ENCODE results near the gene PYHIN1.
"Not testable (repeated sequence)": the region's sequence is repeated elsewhere in the genome, so short reads cannot be mapped to it uniquely, and the experiment has no call there.

Gene PYHIN1

GRCh38 chr1:158983235-158983634 lies 51.9 kb downstream of the PYHIN1 start:
- DNase-seq: no peak

- no peak for DNase-seq
Observed at GRCh38 chr1:158984386-158984785, 53.0 kb downstream of the PYHIN1 start.

GRCh38 chr1:158989424-158989823 lies 58.1 kb downstream of the PYHIN1 start:
- DNase-seq: no peak

DNA sequence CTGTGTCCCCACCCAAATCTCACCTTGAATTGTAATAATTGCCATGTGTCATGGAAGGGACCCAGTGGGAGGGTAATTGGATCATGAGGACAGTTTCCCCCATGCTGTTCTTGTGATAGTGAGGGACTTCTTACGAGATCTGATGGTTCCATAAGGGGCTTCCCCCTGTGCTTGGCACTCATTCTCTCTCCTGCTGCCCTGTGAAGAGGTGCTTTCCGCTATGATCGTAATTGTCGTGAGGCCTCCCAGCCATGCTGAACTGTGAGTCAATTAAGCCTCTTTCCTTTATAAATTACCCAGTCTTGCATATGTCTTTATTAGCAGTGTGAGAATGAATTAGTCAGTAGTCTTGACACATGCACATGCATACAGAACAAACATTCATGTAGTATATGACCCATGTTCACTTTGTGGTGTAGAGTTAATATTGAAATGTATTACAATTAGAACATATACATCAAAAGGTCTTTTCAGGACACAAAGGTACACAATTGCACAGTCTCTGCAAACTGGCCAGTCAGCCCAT lies 61.5 kb downstream of the PYHIN1 start:
- no peak for DNase-seq

- no peak for DNase-seq
Observed at GRCh38 chr1:158996998-158997397, 65.6 kb downstream of the PYHIN1 start.

DNA sequence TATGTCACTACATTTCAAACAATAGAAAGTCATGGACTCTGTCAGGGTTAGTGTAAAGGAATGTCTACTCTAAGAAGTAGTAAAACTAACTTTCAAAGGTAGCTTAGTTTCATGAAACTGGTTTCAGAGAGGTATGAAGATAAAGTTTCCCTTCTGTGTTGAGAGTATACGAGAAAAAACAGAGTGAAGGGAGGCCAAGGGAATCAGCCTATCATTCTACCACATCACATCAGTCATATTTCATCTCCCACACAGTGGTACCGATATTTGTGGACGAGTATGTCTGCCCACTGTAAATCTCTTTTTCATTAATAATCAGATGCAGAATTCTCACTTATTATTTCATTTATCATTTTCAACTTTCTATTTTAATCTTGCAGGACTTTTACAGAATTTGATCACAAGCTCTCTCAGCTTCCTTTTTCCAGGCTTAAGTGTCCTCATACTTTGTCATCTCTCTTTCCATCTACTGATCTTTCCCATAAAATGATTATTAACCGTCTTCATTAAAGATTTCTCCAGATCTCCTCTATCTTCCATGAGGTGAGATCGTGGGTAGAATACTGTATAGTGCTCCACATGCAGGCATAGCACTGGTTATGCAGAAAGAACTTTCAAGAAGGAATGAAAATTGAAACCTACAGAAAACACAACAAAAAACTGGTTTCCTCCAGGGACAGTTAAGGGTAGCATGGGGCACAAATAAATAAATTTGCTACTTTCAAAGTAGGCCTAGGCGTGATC lies 66.9 kb downstream of the PYHIN1 start:
- no peak for DNase-seq

DNA sequence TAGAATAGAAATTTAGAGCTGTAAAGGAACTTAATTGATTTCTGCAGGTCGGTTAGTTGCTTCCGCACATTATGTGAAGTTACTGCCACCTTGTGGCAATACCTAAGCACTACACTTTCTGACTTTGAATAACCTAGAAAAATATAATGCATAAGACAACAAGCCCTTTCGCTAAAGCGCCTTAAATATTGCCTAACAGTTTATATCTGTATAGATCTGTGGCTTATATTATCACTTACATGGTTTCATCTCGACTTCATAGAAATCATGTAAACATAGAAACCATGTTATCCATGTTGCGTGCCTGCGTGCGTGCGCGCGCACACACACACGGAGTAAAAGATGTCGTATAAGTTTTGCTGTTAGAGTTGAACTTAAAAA lies 67.4 kb downstream of the PYHIN1 start:
- peak; percentile 42 to 79 for DNase-seq

DNA sequence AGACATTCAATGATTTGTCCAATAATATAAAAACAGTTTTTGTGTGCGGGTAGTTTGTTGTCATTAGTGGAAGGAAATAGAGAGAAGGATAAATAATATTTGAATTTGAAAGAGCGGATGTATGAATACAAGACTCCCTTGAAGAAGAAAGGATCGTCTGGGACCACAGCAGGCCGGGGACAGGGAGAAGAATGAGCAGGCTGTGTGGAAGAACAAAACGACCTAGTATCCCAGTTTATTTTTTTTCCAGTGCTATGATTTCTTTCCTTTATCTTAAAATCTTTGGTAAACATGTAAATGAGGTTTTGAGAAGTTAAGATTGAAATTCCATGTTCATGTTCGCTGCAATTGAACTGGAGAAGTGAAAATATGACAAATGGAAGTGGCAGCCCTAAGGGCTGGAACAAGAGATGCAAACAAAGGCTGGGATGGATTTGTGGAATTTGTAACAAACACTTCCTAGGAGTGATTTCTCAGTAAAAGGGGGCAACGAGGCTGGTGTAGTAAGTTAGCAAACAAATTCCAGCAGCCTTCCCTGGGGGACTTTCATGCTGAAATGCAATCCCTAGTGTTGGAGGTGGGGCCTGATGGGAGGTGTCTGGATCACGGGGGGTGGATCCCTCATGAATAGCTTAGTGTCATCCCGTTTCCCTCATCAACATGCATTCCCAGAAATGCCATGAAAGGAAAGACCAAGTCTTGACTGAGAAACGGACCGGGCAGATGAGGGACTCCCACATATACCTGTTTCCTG lies 68.1 kb downstream of the PYHIN1 start:
- DNase-seq: no peak

DNA sequence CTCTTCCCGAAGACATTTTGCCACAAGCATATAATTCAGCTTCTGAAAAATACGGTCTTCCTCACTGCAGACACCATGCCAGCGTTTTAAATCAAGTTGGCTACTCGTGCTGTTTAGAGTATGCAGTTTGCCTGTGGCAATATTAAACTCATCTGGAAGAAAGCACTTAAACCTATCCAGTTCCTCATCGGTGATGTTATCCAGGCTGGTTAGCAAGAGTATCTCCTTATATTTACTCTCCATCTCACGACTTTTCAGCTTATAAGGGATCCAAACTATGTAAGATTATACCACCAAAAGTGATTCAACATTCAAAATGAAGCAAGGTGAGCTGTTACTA lies 68.7 kb downstream of the PYHIN1 start:
- no peak for DNase-seq

- DNase-seq: no peak
Observed at GRCh38 chr1:159000625-159001024, 69.3 kb downstream of the PYHIN1 start.

DNA sequence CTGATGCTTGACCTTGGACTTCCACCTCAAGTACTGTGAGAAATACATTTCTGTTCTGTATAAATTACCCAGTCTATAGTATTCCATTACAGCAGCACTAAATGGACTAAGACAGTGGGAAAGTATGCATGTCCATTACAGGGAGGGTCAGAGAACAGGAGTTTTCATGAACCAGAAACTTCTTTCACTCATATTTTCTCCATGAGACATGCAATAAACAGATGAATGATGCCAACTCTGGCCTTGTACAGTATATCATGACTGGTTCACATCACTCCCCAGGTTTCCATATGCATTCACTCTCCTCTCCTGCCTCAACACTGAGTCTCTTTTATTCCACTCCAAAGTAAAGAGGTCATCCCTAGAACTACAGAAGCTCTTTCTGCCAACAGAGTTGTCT lies 73.8 kb downstream of the PYHIN1 start:
- no peak for DNase-seq

DNA sequence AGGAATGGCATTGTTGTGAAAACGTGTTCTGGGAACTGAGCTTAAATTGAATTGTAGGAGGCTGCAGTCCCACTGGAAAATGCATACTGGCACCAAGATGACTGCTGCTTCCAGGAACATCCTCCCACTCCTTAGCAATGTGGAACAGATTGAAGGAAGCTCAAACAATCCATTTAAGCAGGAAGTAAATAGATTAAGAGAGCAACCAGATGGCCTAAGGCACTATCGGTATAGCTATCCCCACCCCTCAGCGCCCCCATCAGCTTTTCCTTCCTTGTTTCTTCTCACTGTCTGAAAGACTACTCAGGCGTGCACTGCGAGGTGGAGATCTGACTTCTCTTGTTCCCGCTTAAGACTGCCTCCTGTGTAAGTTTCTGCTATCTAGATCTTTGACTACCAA lies 74.3 kb downstream of the PYHIN1 start:
- peak in 1 of 2 donors; percentile 6 for DNase-seq

GRCh38 chr1:159006210-159006807 lies 75.0 kb downstream of the PYHIN1 start:
- not testable (repeated sequence) for DNase-seq

- DNase-seq: no peak
Observed at GRCh38 chr1:159007726-159008125, 76.4 kb downstream of the PYHIN1 start.

- DNase-seq: peak; percentile 53 to 73
Observed at GRCh38 chr1:159008744-159009188, 77.4 kb downstream of the PYHIN1 start.

DNA sequence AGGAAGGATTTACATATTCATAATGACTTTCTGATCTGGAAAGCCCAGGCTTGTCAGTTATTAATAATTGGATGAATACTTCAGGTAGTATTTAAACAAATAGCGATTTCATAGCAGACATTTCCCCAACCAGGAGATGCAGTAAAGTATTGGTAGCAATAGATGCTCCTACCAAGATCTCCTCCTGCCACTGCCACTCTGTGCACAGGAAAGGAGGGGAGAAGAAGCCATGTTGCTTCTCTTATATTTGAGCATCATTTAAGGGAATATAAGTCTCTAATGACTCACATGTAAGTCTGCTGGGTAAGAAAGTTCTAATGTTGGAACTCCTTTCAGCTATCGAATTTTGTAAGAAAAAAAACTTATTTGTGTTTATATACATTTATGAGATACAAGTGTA lies 77.9 kb downstream of the PYHIN1 start:
- DNase-seq: no peak

- DNase-seq: peak; percentile 55 to 77
Observed at GRCh38 chr1:159009704-159010361, 78.5 kb downstream of the PYHIN1 start, which contains the start of gene IFI16. IFI16 (plus strand) TSS chr1:159009907; CDS start chr1:159014681, 4,774 bp downstream.

DNA sequence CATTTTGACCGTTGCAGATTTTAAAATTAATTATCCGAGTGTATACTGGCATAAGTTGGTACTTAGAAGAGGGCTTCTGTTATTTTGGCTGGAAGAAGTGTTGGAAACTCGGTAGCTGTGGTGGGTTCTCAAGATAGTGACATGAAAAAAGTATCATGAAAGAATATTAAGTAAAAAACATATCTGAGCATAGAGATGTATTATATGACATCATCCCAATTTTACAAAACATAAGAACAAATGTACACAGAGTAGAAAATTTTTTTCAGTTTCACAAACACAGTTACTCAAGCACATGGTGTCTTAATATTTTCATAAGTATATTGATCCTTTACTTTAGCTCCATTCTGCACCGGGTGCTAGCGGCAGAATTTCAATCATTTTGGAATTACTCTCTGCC lies 79.0 kb downstream of the PYHIN1 start:
- DNase-seq: no peak

DNA sequence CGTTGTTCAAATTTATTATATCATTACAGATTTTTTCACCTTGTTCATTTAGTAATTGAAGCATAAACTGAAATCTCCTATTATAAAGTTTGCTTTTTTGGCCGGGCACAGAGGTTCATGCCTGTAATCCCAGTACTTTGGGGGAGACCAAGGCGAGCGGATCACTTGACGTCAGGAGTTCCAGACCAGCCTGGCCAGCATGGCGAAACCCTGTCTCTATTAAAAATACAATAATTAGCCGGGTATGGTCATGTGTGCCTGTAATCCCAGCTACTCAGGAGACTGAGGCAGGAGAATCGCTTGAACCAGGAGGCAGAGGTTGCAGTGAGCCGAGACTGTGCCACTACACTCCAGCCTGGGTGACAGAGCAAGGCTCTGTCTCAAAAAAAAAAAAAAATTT lies 79.6 kb downstream of the PYHIN1 start:
- DNase-seq: not testable (repeated sequence)

GRCh38 chr1:159011751-159012150 lies 80.4 kb downstream of the PYHIN1 start:
- DNase-seq: no peak

DNA sequence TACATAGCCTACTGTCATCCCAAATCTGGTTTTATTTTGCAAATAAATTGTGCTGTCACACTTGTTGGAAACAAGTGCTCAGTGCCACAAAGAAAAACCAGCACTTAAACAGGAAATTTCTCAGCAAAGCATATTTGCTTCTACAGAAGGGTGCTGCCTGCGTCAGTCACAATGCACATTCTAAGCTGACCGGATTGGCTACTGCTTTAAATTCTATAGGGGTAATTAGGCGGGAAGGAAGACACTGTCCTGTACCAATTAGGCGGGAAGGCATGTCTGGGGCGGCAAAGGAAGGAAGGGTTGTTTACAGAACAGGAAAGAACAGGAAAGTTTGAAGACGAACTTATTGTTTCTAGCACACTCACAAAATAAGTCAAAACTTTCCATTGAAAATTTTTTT lies 81.1 kb downstream of the PYHIN1 start:
- peak; percentile 43 to 73 for DNase-seq

DNA sequence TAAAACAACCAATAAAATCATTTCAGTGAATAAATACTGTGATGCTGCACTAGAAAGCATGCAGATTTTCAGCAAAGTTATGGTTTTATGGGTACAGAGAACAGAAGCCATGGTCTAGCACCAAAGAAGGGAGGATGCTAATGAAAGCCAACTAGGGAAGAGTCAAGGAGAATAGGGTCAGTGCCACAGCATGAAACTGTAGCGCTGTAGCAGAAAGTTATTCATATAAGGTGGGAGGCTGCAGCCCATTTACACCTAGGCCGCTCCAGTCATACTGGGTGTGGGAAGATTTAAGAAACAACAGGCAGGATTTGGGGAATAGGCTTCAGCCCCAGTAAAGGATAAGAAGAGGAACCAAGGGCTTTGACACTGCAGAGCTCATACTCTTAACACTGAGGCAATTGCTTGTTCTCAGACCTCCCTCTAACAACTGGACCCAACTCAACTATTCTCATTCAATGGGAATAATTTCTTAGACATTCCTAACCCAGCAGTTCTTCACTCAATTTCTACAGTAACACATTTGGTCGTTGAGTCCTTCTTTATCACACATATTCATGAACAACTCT lies 82.7 kb downstream of the PYHIN1 start:
- no peak for DNase-seq

- no peak for DNase-seq
Observed at GRCh38 chr1:159014851-159015250, 83.5 kb downstream of the PYHIN1 start.

Data from CD4-positive, alpha-beta T cell treated with Interleukin-1 beta for 1 hour (primary cell).